Occipital lobe (tissue), 2 donors: ENCODE measurements around the gene PHC2. TPM values are rescaled to one million over a fixed set of nuclear protein-coding genes. Genes with fewer than 3 reads are reported as not detected.
A peak's percentile ranks its signal among the peaks of the same experiment; 100 is the strongest.

Experiments
- DNase-seq: peaks from one replicate; lab custom pipeline; 2025; lab: John Stamatoyannopoulos, UW
- total RNA-seq: library from RNA; depleted of rRNA; stranded (reverse); fragments of >200 nt; gene quantifications from one replicate; pipeline ENCODE4 v1.2.3, GENCODE V29; 2014

Gene PHC2
- total RNA-seq, 1 donor from 2014 or later, result 54.1 TPM

DNA sequence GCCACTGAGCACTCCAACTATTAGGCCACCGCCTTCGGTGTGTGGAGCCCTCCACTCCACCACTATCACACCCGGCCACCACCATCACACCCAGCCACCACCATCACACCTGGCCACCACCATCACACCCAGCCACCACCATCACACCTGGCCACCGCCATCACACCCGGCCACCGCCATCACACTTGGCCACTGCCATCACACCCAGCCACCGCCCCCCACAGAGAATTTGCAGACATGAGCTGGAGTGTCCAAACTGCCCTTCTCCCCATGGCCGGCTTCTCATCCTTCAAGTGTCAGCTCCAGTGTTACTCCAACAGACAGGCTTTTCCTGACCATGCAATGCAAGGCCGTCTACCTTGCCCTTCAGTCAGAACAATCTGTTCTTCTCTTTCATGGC, 59.6 kb downstream of the PHC2 start:
- DNase-seq, result no peak

DNA sequence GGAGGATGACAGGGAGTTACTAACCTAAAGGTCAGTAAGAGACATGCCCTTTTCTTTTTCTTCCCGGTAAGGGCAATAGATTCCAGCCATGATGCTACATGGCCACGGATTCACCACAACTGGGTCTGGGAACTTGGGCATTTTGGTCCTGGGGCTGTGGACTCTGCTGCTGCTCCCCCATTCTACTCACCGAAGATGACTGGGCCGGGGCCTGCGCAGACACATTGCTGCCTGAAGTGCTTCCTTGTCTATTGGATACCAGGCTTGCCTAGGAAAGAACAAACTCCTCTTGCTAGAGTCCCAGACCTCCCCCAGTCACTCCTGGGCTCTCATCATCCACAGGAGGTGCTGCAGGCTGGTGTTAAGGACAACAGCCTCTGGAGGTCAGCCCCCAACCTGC, 60.1 kb downstream of the PHC2 start:
- DNase-seq, result no peak

DNA sequence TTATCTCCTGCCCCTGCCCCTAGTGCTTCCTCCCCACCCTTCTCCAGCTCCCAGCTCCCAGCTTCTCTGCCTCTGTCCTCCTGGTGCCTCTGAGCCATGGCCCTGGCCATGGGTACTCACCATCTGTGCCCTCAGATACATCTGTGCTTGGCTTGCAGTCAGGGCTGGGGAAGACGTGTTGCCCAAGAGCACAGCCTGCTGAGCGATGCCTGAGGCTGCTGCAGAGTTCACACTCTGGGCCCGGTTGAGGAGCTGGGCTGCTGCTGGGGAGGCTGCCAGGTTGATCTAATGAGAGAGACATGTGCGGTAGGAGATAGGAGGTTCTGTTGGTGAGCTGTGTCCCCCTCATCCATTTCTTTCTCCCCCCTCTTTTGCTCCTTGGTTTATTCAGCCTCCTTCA, 60.6 kb downstream of the PHC2 start:
- no peak for DNase-seq

DNA sequence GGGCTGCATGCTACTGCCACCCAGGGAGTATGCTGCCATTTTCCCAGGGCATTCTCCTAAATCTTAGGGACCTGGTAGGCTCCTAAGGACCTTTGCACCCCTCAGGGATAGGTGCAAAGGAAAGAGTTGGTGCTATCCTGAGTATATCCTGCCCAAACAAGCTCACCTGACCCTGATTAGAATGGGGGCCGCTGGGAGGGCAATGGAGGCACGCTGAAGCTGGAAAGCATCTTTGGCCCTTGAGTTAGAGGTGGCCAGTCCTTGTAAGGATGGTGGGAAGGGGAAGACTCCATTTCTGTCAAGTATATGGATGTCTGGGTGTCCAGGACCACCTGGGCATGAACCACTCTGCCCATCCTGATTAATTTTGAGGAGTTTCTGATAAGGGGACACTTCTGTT, 61.1 kb downstream of the PHC2 start:
- no peak for DNase-seq

DNA sequence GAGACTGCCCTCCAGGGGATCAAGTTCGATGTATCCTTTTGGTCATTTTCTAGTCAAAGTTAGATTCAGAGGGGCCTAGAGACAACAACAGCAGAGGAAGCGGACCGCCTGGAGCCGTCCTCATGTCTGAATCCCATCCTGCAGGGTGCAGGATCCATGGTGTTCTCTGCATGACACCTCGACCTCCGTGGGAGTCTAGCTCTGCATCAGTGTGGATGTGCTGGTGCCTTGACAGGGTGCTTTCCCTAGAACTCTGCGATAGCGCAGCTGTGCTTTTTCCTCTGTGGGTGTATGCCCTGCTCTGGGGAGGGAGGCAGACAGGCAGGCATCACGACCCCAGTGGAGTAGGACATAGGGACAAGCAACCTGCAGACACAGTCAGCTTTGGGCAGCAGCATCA, 61.8 kb downstream of the PHC2 start:
- no peak for DNase-seq

DNA sequence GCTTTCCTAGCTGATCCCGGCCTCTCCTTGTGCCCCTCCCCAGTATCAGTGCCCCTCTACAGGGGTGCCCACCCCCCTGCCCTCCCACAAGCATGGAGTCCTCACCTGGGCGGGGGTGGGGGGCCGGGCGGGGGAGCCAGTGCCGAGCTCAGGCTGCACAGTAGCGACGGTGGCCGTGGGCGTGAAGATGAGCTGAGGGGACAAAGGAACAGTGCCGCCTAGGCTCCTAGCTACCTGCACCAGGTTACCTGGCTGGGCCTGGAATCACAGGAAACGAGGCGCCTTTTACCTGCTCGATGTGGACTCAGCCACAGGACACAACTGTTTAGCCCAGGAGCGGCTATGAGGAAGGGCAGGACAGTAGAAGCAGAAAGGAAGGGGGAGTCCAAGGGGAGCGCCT, 62.5 kb downstream of the PHC2 start:
- no peak for DNase-seq

DNA sequence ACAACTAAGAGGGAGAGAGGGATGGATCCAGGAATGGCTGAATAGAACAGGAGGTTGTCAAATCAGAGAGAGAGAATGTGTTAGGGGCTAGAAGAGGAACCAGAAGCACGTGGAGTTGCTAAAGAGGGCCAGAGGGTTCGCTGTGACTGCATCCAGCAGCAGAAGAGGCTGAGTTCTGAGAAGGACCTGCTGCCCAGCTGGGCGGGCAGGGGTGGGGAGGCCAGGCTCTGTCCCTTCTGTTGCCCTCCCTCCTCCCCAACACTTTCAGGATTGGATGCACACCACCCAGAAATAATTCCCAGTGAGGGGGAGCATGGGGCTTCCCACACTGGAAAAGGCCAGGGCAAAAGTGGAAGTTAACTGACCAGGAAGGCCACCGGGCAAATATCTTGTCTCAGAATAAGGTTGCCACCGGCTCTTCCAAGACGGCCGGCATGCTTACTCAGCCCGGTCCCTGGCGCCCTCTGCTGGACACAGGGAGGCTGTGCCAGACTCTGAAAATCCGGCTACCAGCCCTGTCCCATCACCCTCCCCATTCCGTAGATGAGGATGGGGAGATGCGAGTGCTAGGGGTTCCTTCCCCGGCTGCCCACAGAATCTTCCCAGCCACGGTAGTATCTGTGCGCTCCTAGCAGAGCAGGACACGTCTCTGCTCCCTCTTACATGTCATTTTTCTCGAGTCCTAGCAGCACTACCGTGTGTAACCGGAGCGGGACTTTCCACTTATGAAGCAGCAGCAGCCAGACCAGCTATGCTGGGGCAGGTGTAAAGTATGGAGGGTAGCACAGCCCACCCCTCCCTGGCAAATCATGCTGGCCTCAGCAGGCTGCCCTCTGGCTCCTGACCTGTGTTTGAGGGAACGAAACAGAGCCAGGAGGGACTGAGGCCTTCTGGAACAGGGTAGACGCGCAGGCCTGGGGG, 63.1 kb downstream of the PHC2 start:
- peak; percentile 86 for DNase-seq

DNA sequence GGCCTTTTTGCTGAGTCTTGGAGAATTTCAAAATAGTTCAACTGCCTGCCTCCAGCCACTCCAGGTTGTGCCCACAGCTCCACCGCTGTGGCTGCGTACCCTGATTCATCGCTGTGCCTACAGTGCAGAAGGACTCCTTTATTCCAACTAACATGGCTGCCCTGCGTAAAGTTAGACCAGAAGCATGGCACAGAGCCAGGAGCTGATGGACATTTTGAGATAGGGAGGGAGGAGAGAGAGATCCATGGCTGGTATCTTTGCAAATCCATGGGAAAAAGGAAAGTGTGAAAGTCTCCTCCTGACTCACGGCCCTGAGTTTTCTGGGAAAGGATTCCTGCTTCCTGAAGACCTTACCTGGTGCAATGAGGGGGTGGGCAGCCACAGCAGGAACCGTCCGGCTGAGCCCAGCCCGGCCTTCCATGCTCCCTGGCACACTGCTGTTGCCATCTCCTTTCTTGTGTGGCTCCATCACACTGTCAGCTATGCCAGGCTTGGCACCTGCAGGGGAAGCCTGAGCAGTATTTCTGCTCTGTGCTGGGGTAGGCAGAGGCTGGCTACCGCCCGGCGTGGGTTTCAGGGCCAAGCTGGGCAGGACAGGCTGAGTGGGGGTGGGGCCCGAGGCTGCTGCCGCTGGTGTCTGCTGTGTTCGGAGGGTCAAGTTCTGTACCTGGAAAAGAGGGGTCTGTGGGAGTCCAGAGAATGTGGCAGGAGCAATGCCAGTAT, 64.0 kb downstream of the PHC2 start:
- DNase-seq, result no peak

DNA sequence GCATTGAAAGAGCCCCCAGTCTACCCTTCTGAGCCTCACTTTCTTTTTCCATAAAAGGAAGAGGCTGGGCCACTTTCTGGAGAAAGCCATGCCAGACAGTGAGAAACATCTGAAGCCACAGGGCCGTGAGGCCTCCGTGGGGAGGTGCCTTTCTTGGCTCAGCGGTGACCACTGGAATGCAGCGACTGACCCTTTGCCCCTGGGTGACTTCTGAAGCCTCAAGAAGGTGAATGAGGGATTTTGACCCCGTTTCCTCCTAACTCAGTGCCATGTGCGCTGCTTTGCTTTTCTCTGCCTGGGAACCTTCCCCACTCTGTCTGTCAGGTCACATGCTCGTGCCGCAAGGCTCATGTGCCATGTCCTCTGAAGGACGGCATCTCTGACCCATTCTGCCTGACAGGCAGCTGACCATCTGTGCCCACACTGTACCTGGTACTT, 65.3 kb downstream of the PHC2 start:
- no peak for DNase-seq

DNA sequence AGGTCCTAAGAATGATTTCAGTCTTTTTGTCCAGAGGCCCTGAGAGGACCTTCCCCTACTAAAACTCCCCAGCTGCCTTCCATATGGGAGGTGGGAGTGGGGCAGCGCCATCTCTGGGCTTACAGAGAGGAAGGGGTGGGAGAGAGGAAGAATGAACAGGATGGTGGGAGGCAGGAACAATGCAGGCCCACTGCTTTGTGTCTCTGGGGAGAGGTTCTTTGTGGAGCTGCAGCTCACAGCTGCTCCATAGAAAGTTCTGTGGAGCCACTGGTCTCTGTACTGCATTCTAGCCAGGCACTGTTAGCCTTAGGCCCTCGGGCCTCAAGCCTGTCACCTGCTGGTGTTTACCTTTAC, 66.4 kb downstream of the PHC2 start:
- DNase-seq, result no peak

DNA sequence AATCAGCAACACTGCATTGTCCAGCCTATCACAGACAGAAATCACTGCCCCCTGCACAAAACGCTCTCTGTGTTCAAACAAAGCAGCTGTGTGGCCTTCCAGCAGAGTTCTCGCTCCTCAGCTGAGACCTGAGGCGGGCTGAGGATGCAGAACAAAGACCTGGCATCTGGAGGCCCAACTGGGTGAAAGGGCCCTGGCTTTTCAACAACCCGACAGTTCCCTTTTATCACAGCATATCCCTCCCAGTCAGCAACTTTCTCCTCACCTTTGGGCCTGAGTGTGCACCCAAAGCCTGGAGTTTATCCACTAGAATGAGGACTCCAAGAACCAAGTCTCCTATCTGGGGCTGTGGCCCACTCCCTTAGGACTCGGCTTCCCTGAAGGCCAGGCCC, 67.4 kb downstream of the PHC2 start:
- DNase-seq, result peak; percentile 46

DNA sequence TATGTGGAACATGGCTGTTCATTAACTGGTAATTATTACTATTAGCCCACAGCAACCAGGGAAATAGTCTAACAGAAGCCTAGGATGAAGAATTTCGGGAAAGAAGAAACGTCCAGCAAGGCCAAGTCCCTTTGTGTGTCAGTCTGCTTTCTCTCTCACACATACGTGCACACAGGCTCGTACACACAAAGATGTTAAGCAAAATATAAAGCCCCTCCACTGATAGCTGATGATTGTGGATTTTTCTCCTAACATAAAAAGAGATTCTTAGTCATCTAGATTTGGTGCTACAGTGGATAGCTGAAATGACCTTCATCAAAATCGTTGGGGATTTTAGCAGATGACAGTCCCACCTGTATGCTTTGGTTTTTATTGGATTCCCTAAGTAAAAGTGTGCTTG, 67.9 kb downstream of the PHC2 start:
- DNase-seq, result no peak

DNA sequence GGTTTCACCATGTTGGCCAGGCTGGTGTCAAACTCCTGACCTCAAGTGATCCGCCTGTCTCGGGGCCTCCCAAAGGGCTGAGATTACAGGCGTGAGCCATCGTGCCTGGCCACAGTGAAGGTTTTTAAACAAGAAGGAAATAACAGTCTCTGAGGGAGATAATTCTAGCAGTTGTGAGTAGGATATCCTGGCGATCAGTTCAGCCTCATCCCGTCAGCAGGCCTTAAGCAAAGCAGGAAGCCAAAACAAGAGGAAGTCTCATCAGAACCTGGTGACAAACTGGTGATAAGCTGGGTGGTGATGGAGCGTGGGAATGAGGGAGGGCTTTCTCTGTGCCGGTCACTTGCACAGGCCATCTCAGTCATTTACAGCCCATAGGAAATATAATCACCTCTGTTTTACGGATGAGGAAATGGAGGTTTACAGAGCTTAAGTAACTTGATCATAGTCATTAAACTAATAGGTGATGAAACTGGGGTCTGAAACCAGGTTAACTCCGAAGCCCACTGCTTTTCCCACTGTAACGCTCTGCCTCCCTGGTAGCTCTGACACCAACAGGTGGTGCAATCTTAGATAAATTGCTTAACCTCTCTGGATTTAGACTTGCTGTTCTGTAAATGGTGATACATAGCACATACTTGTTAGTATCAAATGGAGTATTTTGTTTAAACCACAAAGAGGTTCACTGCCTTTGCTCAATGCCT, 69.2 kb downstream of the PHC2 start:
- no peak for DNase-seq

DNA sequence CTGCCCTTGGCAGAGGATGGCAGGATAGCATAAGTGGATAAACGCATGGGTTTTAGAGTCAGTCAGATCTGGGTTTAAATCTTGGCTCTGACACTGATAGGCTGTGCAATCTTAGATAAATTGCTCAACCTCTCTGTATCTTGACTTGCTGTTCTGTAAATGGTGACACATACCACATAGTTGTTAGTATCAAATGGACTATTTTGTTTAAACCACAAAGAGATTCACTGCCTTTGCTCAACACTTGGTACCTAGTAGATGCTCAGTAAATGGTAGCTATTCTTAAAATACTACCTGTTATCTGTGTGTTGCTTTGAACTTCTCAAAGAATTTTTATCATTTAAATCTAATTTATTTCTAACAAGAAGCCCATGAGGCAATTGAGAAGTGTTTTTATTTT, 70.5 kb downstream of the PHC2 start:
- DNase-seq, result no peak

DNA sequence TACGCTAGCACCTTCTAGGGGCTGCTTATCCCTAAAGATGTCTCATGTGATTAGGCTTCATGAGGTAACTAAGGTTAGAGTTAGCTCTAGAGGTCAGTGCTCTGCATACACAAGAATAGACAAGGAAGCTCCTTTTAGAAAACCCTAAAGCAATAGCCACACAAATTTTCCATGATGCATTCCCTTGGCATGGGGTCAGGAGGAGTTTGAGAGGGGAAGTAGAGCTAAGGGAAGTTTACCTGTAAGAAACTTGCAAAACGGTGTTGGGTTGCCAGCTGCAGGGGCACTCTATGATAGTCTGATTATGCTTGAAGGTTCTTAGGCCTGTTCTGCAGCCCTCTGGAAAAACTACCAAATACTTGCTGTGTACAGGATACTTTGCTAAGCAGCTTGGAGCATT, 71.0 kb downstream of the PHC2 start:
- DNase-seq, result no peak

DNA sequence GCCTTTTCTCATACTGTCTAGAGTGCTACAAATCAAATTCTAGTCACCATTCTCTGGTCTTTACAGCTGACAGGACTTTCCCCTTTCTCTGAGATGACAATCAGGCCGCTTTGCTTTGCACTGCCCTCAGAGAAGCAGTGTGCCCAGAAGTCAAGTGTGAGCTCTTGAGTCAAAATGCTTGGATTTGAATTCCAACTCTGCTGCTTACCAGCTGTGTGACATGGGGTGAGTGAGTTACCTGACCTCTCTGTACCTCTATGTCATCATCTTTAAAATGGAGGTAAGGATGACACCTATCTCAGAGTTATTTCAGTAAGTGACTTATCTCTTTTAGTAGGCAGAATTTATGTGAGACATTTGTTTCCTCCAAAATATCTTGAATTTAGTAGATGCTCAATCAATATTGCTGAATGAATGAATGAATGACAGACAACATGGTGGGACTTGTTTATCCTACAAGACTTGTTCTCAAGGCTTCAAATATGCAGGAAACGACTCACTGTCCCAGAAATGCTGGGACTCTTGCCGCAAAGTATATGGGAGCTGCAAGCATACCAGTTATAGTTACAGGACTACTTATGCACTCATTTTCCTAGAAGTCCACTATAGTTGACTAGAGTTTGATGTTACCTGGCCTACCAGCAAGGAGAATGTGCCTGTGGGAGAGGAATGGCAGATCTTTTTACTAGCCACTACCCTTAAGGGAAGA, 71.9 kb downstream of the PHC2 start:
- DNase-seq, result no peak

DNA sequence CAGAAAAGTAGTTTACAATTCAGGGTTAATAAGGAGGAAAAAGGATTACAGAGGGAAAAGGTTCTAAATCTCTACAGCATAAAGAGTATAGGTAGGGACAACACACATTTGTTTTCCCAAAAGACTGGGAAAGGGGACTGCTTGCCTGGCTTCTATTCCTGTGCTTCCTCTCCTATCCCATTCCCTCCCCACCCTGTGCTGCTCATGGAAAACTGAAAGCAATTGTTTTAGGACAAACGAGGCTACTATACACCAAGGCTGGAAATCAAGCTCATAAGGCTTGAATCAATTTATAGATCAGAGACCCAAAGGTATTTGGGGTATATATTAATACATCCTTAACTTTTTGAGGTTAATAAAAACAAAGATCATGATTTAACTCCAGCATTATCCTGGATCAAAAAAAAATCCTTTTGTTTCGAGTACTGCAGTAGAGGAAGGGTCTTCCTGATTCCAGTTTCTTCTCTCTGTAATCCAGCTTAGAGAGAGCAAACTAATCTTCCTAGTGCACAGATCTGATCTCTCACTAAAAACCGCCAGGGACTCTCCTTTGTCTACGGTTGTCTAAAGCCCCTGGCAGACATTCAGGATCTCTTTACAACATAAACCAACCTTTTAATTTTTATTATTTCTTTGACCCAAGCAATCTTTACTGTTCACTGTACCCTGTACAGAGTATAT, 72.6 kb downstream of the PHC2 start:
- DNase-seq, result no peak

DNA sequence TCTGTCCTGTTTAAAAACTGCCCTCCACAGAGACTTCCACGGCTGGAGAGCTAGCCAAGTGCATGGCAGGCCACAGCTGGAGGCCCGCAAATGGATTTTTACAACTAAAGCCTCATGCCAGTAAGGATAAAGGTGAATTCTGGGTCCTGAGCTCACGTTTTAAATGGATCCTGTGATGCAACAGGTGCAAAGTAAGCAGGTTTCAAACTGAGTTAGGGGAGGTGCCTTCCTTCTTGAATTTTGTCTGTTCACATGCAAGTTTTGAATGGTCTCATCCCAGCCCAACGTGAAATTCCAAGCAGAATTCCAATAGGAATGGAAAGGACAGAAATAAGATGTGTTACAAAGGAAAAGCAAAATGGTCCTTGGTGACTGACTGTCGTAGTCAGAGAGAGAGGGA, 73.8 kb downstream of the PHC2 start:
- no peak for DNase-seq

DNA sequence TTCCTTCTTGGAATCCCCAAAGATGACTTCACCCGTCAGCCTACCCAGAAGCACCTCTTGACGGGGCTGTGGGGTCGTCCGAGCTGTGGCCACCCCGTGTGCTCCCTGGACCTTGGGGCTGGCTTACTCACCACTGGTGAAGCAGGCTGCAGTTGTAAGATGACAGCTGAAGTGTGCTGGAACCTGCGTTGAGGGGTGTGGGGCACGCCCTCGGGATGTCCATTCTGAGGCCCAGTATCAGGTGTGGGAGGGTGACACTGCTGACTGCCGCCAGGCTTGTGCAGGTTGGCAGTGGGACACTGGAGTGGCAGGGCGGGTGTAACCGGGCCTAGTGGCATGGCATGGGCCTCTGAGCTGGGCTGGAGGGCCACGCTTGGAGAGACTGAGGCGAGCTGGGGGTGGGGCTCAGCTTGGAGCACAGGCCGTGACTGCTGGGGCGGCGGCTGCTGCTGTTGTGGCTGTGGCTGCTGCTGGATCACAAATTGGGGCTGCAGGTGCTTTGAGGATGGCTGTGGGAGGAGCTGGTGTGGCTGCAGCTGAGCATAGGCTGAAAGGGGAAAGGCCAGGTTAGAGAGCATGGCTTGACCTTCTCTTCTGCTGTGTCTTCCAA, 76.1 kb downstream of the PHC2 start:
- no peak for DNase-seq

DNA sequence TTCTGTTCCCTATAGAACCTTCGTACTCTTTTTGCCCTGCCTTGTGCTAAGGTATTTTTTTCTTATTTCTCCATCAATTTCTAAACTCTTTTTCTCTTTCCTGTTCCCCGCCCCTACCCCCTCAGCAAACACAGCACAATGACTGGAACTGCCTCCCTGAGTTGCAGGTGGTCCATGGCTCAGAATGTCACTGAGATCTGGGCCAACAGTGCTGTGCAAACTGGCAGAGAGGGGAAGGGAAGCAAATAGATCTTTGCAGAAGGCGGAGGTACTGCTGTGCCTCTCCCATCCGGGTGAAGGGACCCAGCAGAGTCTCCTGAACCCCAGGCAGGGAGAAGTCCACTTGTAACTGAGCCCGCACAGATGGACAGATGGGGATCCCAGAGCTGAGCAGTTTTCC, 77.4 kb downstream of the PHC2 start:
- no peak for DNase-seq

DNA sequence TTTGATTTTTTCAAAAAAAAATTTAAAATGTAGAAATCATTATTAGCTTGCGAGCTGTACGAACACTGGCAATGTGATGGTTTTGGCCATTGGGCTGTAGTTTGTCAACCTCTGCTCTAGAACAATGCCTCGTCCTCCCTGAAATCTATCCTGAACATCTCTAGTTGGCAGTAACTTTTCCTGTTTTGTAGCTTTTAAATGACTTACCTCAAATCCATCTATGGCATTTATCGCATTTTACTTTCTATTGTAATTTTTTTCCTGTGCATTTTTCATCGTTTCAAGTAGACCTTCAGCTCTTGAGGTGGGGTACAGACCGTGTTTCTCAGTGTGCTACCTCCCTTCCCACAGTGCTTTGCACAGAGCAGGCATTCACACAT, 79.6 kb downstream of the PHC2 start:
- DNase-seq, result no peak
